Superior temporal gyrus (tissue), 1 donor: Measurements from ENCODE around the gene CCR5.

Experiments
- DNase-seq: peaks from one replicate; pipeline ENCODE4 v3.0.0-alpha.2; 2016; ENCODE audit errors: extremely low spot score

CCR5 gene

DNA sequence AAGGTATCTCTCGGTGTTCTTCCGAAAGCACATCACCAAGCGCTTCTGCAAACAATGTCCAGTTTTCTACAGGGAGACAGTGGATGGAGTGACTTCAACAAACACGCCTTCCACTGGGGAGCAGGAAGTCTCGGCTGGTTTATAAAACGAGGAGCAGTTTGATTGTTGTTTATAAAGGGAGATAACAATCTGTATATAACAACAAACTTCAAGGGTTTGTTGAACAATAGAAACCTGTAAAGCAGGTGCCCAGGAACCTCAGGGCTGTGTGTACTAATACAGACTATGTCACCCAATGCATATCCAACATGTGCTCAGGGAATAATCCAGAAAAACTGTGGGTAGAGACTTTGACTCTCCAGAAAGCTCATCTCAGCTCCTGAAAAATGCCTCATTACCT lies 12.3 kb upstream of the CCR5 start:
- DNase-seq, result no peak

- peak; percentile 88 for DNase-seq
Observed at GRCh38 chr3:46359733-46360493, 10.8 kb upstream of the CCR5 start.

DNA sequence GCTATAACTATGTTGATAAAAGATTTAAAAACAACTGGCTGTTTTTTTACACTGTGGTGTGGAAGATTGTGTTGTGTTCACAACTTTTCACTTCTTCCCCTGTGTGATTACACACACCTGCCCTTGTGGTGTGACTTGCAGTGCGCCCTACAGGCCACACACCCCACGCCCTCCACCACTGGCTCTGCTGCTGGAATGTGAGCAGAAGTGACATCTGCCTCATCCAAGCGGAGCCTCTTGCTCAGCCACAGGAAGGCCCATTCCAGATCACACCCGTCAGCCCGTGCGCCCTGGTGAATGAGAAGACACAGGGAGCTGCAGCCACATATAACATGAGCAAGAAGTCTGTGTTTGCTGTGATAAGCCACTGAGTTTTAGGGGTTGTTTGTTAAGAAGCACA lies 9.8 kb upstream of the CCR5 start:
- DNase-seq, result no peak

DNA sequence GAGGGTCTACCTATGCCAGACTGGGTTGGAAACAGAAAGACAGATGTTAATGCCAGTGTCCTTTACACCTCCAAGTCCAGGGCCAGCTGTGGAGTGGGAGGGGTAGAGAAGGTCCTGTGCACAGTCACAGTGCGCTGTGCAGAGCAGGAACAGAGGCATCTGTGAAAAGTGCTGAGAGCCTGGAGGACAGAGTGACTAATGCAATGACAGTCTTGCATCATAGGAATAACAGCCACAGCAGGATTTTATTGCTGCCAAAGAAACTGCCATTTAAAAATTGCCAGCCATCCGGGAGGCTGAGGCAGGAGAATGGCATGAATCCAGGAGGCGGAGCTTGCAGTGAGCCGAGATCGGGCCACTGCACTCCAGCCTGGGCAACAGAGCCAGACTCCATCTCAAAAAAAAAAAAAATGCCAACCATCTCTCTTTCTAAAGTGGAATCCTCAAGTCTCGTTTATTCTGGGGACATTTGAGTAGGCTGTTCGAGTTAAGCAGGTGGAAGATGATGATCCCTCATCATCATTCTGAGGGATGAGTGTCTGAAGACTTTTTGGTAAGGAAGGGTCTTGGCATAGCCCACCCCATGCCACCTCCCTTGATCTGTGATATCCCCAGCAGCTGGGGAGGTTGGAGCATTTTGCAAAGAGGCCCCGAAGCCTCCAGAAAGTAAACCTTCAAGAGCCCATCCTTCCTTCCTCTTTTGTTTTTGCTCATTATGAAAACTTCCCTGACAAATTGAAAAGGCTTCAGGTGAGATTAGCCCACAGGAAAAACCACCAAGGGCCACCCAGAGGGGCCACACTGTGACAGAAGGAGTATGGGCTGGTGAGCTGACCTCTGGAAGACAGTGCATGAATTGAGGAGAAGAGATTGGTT lies 9.1 kb upstream of the CCR5 start:
- no peak for DNase-seq

- no peak for DNase-seq
Observed at GRCh38 chr3:46365041-46365440, 5.7 kb upstream of the CCR5 start.

- DNase-seq, result no peak
Observed at GRCh38 chr3:46365737-46366524, 4.8 kb upstream of the CCR5 start.

DNA sequence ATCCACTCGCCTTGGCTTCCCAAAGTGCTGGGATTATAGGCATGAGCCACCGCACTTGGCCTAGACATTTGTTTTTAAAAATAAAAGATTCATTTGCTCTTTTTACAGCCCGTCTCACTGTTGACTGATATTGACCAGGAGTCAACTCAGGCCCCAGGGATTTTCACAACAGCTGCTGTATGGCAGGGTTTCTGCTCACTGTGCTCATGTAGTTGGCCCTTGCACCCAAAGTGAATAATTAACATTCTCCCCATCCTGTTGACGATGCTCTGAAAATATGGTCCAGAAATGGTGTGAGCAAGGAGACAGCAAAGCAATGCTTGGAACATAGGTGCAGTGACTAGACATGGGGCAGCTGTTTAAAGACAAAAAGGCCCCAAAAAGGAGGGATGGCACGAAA lies 2.9 kb upstream of the CCR5 start:
- no peak for DNase-seq

DNA sequence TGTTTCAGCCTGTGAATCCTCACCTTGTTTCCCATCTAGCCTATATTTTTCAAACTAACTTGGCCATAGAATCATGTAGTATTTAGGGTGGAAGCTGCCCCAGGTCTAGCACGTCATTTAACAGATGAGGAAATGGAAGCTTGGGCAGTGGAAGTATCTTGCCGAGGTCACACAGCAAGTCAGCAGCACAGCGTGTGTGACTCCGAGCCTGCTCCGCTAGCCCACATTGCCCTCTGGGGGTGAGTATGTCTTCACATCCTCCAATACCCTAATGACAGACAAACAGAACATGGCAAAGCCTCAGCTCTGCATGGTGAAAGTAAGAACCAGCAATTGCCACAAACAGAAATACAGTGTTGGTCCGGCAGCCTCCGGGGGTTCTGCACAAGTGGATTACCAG lies 2.2 kb upstream of the CCR5 start:
- peak; percentile 41 for DNase-seq

GRCh38 chr3:46369151-46369550 lies 1.6 kb upstream of the CCR5 start:
- DNase-seq, result no peak

- DNase-seq, result no peak
Observed at GRCh38 chr3:46369675-46370132, 1.0 kb upstream of the CCR5 start.

- DNase-seq, result no peak
Observed at GRCh38 chr3:46371519-46372340, 984 bp downstream of the CCR5 start.

- DNase-seq, result no peak
Observed at GRCh38 chr3:46372492-46373359, 2.0 kb downstream of the CCR5 start.

DNA sequence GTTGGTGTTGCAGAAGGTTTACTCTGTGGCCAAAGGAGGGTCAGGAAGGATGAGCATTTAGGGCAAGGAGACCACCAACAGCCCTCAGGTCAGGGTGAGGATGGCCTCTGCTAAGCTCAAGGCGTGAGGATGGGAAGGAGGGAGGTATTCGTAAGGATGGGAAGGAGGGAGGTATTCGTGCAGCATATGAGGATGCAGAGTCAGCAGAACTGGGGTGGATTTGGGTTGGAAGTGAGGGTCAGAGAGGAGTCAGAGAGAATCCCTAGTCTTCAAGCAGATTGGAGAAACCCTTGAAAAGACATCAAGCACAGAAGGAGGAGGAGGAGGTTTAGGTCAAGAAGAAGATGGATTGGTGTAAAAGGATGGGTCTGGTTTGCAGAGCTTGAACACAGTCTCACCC lies 4.0 kb downstream of the CCR5 start:
- no peak for DNase-seq

DNA sequence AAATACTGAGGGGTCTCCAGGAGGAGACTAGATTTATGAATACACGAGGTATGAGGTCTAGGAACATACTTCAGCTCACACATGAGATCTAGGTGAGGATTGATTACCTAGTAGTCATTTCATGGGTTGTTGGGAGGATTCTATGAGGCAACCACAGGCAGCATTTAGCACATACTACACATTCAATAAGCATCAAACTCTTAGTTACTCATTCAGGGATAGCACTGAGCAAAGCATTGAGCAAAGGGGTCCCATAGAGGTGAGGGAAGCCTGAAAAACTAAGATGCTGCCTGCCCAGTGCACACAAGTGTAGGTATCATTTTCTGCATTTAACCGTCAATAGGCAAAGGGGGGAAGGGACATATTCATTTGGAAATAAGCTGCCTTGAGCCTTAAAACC lies 4.5 kb downstream of the CCR5 start:
- no peak for DNase-seq

DNA sequence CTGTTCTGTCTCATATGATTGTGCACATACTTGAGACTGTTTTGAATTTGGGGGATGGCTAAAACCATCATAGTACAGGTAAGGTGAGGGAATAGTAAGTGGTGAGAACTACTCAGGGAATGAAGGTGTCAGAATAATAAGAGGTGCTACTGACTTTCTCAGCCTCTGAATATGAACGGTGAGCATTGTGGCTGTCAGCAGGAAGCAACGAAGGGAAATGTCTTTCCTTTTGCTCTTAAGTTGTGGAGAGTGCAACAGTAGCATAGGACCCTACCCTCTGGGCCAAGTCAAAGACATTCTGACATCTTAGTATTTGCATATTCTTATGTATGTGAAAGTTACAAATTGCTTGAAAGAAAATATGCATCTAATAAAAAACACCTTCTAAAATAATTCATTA lies 5.1 kb downstream of the CCR5 start:
- DNase-seq, result no peak

- DNase-seq, result peak; percentile 80
Observed at GRCh38 chr3:46378426-46378942, 7.7 kb downstream of the CCR5 start.

- no peak for DNase-seq
Observed at GRCh38 chr3:46380471-46381221, 9.9 kb downstream of the CCR5 start.

- no peak for DNase-seq
Observed at GRCh38 chr3:46381625-46382024, 10.9 kb downstream of the CCR5 start.

- DNase-seq, result no peak
Observed at GRCh38 chr3:46383211-46383950, 12.6 kb downstream of the CCR5 start.
